ENCODE results near the gene ARL6.

DNA sequence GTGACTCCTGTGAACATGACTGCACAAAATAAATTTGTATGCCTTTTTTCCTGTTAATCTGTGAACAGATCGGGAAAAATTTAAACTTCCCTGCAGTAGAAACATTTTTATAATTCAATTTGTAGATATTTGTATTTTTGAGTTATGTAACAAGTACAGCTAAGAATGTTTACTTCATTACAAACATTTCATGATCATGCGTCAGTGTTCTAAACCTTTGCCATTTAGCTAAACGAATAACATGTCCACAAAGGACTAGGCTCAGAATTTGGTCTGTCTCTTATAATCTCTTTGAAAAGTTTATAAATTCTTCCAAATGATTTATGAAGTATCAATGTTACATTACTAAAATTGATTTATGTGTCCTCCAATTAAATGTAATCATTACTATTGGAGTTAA, 39.9 kb downstream of the ARL6 start:
- TF ChIP-seq REST (IDR thresholded peaks at IDR 0.05; ENCODE audit: insufficient read depth in 1 of 2, low read depth in 2 of 2, low read length in 2 of 2) (no peak), POLR2AphosphoS5 (IDR thresholded peaks at IDR 0.05; ENCODE audit: low read depth, low read length) (no peak), TAF1 (IDR thresholded peaks at IDR 0.05; ENCODE audit: borderline replicate concordance, insufficient read depth, low read length) (no peak)

Data from PFSK-1 (cell line).